ENCODE data around the gene NECAB3. TPM values are rescaled to one million over a fixed set of nuclear protein-coding genes. Genes with fewer than 3 reads are reported as not detected.

The NECAB3 gene
- total and polyA plus RNA-seq, 2 of the 13 experiments (the other 11 are each of a cell fraction or from before 2014, with no cell fraction given) = 61.5 to 65.5 TPM

GRCh38 chr20:33686100-33686983, 12.1 kb upstream of the NECAB3 start, which contains the start of gene E2F1 (continued):
- TF ChIP-seq, protein P1, sequence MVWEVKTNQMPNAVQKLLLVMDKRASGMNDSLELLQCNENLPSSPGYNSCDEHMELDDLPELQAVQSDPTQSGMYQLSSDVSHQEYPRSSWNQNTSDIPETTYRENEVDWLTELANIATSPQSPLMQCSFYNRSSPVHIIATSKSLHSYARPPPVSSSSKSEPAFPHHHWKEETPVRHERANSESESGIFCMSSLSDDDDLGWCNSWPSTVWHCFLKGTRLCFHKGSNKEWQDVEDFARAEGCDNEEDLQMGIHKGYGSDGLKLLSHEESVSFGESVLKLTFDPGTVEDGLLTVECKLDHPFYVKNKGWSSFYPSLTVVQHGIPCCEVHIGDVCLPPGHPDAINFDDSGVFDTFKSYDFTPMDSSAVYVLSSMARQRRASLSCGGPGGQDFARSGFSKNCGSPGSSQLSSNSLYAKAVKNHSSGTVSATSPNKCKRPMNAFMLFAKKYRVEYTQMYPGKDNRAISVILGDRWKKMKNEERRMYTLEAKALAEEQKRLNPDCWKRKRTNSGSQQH (CRISPR knock-in tag; IDR thresholded peaks at IDR 0.05; ENCODE audit: low read depth) = peak; percentile 29; the same call in 1 of the 2 replicates
- no peak for TF ChIP-seq ZNF775 (CRISPR knock-in tag; IDR thresholded peaks at IDR 0.05; ENCODE audit: borderline replicate concordance)
- peak; percentile 87; the same call in 1 of the 2 replicates for TF ChIP-seq ZNF772 (CRISPR knock-in tag; IDR thresholded peaks at IDR 0.05)
- TF ChIP-seq ZBTB7A (CRISPR knock-in tag; IDR thresholded peaks at IDR 0.05) = peak; percentile 40; the same call in 1 of the 2 replicates
- TF ChIP-seq, protein P2, sequence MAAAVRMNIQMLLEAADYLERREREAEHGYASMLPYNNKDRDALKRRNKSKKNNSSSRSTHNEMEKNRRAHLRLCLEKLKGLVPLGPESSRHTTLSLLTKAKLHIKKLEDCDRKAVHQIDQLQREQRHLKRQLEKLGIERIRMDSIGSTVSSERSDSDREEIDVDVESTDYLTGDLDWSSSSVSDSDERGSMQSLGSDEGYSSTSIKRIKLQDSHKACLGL (CRISPR knock-in tag; IDR thresholded peaks at IDR 0.05) = peak; percentile 93
- no peak for TF ChIP-seq SRSF4 (IDR thresholded peaks at IDR 0.05; ENCODE audit: low read depth, low read length, poor library complexity, severe bottlenecking)
- peak; percentile 72; the same call in 1 of the 2 replicates for TF ChIP-seq MYC (CRISPR knock-in tag; IDR thresholded peaks at IDR 0.05; ENCODE audit: borderline replicate concordance)
- TF ChIP-seq PLRG1 (conservative IDR thresholded peaks at IDR 0.05) = no peak
- TF ChIP-seq MED8 (CRISPR knock-in tag; IDR thresholded peaks at IDR 0.05; ENCODE audit: insufficient replicate concordance) = peak; percentile 39
- TF ChIP-seq PHF8 (CRISPR knock-in tag; IDR thresholded peaks at IDR 0.05) = peak; percentile 5; the same call in 1 of the 2 replicates
- TF ChIP-seq ZNF562 (CRISPR knock-in tag; IDR thresholded peaks at IDR 0.05; ENCODE audit: borderline replicate concordance) = peak; percentile 85
- TF ChIP-seq, protein P3, sequence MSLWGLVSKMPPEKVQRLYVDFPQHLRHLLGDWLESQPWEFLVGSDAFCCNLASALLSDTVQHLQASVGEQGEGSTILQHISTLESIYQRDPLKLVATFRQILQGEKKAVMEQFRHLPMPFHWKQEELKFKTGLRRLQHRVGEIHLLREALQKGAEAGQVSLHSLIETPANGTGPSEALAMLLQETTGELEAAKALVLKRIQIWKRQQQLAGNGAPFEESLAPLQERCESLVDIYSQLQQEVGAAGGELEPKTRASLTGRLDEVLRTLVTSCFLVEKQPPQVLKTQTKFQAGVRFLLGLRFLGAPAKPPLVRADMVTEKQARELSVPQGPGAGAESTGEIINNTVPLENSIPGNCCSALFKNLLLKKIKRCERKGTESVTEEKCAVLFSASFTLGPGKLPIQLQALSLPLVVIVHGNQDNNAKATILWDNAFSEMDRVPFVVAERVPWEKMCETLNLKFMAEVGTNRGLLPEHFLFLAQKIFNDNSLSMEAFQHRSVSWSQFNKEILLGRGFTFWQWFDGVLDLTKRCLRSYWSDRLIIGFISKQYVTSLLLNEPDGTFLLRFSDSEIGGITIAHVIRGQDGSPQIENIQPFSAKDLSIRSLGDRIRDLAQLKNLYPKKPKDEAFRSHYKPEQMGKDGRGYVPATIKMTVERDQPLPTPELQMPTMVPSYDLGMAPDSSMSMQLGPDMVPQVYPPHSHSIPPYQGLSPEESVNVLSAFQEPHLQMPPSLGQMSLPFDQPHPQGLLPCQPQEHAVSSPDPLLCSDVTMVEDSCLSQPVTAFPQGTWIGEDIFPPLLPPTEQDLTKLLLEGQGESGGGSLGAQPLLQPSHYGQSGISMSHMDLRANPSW (CRISPR knock-in tag; IDR thresholded peaks at IDR 0.05; ENCODE audit: borderline replicate concordance) = peak; percentile 53; the same call in 1 of the 2 replicates
- TF ChIP-seq XRCC5 (optimal IDR thresholded peaks at IDR 0.05; ENCODE audit: low read length) = peak; percentile 87
- peak; percentile 83 for TF ChIP-seq ZMYM4 (CRISPR knock-in tag; IDR thresholded peaks at IDR 0.05)
- no peak for TF ChIP-seq ZNF207 (IDR thresholded peaks at IDR 0.05; ENCODE audit: borderline replicate concordance)
- TF ChIP-seq ZBTB44 (CRISPR knock-in tag; IDR thresholded peaks at IDR 0.05) = peak; percentile 82; the same call in 1 of the 2 replicates
- TF ChIP-seq SP4 (CRISPR knock-in tag; IDR thresholded peaks at IDR 0.05) = peak; percentile 99
- 0 out of 2 replicates have a peak, but pooled peaks have one; percentile 35 for TF ChIP-seq ZNF296 (CRISPR knock-in tag; conservative IDR thresholded peaks at IDR 0.05)
- TF ChIP-seq ZNF503 (CRISPR knock-in tag; IDR thresholded peaks at IDR 0.05) = no peak
- TF ChIP-seq RORA (CRISPR knock-in tag; IDR thresholded peaks at IDR 0.05) = no peak
